ENCODE measurements around the gene POLR1B.
"Not testable (repeated sequence)": the region's sequence is repeated elsewhere in the genome, so short reads cannot be mapped to it uniquely, and the experiment has no call there.

POLR1B gene

DNA sequence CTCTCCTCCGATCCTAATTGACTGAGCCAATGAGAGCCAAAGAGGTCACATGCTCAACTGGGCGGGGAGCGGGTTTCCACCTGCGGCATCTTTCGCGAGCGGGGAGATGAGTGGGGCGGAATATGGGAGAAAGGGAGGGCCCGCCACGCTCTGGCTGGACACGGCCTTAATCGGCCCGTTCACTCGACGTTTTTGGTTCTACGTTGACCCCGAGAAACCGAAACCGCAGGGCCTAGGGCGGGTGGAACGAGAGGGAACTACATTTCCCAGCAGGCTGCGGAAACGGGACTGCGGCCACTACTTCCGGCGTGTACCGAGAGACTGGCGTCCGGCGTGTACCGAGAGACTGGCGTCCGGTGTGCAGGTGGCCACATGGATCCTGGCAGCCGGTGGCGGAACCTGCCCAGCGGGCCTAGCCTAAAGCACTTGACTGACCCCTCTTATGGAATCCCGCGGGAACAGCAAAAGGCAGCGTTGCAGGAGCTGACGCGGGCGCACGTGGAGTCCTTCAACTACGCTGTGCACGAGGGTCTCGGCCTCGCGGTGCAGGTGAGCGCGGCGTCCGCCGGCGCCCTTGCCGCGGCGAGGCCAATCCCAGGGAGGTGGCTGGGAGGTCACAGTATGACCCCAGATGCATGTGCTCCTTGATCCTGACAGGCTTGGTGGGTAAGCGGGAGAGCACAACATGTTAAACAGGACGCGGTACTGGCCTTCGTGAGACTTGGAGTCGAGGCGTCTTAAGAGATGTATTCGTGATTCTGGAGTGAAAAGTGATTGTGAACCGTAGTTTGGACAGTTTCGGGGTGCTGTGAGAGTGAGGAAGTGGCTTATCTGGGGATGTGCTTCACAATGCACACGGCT lies at the start of gene POLR1B:
Gene POLR1B (plus strand): TSS at position 343 of the 861 bp plus-strand sequence. CDS start 30 bp downstream, at position 373.
- DNase-seq (ENCODE audit: low read depth in 2 of 3, low spot score in 2 of 3): peak; percentile 46 to 64 (median 62)

GRCh38 chr2:112493048-112493447 lies 49.2 kb upstream of the POLR1B start:
- DNase-seq (ENCODE audit: low read depth in 2 of 3, low spot score in 2 of 3): no peak

- DNase-seq (ENCODE audit: low read depth in 2 of 3, low spot score in 2 of 3): no peak
Measured at GRCh38 chr2:112493858-112494648, 48.2 kb upstream of the POLR1B start.

GRCh38 chr2:112494828-112495227 lies 47.4 kb upstream of the POLR1B start:
- no peak for DNase-seq (ENCODE audit: low read depth in 2 of 3, low spot score in 2 of 3)

DNA sequence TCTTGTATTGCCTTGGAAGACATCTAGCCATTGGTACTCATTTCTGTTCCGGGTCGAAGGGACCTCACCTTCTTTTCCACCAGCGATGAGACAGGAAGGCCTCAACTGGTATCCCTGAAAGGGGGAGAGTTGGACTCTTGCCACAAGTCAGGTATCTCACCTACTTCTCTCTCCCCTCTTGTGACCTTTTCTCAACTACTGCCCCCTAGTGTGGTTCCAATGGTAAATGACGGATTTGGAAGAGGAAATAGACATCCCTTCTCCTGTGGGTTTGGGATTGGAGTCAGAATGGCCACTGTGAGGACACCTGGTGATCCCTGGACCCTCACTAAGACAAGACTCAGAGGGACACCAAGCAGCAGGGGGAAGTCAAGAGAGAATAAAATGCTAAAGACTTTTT lies 46.4 kb upstream of the POLR1B start:
- DNase-seq (ENCODE audit: low read depth in 2 of 3, low spot score in 2 of 3): not testable (repeated sequence)

GRCh38 chr2:112500850-112501484 lies 41.3 kb upstream of the POLR1B start:
- DNase-seq (ENCODE audit: low read depth in 2 of 3, low spot score in 2 of 3): not testable (repeated sequence)

DNA sequence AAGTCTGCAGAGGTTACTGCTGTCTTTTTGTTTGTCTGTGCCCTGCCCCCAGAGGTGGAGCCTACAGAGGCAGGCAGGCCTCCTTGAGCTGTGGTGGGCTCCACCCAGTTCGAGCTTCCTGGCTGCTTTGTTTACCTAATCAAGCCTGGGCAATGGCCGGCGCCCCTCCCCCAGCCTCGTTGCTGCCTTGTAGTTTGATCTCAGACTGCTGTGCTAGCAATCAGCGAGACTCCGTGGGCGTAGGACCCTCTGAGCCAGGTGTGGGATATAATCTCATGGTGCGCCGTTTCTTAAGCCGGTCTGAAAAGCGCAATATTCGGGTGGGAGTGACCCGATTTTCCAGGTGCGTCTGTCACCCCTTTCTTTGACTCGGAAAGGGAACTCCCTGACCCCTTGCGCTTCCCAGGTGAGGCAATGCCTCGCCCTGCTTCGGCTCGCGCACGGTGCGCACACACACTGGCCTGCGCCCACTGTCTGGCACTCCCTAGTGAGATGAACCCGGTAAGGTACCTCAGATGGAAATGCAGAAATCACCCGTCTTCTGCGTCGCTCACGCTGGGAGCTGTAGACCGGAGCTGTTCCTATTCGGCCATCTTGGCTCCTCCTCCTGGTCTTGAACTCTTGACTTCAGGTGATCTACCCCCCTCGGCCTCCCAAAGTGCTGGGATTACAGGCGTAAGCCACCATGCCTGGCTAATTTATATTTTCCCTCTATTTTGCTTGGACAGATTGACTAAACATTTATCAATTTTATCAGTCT lies 32.8 kb upstream of the POLR1B start:
- DNase-seq (ENCODE audit: low read depth in 2 of 3, low spot score in 2 of 3): not testable (repeated sequence)

DNA sequence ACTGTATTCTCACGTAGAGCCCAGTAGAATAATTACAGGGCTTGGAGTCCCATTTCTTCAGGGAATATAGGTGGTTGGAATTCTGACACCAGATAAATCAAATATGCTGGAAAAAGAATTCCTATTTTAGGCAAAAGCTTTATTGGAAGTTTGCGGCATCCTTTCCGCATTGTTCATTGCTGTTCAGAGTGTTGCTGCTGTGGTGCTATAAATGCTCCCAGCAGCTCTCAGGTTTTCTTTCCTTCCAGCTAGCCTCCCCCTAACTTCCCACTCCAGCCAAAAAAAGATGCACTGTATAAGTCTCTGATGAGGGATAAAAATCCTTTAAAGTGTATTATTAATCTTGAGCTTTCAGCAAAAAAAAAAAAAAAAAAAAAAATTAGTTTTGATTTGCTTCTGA lies 25.5 kb upstream of the POLR1B start:
- no peak for DNase-seq (ENCODE audit: low read depth in 2 of 3, low spot score in 2 of 3)

- DNase-seq (ENCODE audit: low read depth in 2 of 3, low spot score in 2 of 3): no peak
Measured at GRCh38 chr2:112518807-112519206, 23.5 kb upstream of the POLR1B start.

GRCh38 chr2:112519506-112519905 lies 22.8 kb upstream of the POLR1B start:
- DNase-seq (ENCODE audit: low read depth in 2 of 3, low spot score in 2 of 3): no peak

DNA sequence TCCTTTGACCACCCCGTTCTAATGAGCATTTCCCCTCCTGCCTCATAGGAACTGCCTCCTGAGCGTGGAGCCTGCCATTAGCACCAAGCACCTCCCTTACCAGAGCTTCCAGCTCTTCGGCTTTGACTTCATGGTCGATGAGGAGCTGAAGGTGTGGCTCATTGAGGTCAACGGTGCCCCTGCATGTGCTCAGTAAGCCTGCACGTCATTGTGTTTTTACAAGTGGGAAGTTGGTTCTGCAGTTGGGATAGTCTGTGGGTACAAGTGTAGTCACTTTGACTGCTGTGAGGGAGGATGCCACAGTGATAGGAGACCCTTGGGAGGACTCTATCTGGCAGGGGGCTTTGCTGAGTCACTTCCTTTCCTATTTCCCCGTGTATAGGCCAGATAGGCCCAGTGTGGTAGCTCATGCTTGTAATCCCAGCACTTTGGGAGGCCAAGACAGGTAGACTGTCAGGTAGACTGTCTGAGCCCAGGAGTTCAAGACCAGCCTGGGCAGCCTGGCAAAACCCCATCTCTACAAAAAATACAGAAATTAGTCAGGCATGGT lies 22.0 kb upstream of the POLR1B start:
- no peak for DNase-seq (ENCODE audit: low read depth in 2 of 3, low spot score in 2 of 3)

- no peak for DNase-seq (ENCODE audit: low read depth in 2 of 3, low spot score in 2 of 3)
Measured at GRCh38 chr2:112523291-112523777, 18.9 kb upstream of the POLR1B start.

GRCh38 chr2:112524276-112524675 lies 18.0 kb upstream of the POLR1B start:
- DNase-seq (ENCODE audit: low read depth in 2 of 3, low spot score in 2 of 3): not testable (repeated sequence)

DNA sequence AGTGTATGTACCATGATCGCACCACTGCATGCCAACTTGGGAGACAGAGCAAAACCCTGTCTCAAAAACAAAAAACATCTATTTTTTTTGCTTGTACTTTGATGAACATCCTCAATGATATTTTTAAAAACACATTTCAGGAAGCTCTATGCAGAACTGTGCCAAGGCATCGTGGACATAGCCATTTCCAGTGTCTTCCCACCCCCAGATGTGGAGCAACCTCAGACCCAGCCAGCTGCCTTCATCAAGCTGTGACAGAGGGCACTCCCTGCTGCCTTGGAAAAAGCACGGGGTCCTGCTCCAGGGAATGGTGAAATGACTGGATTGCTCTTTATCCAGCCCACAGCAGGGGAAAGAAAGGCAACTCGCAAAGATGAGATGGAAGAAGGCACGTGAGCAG lies 13.7 kb upstream of the POLR1B start:
- no peak for DNase-seq (ENCODE audit: low read depth in 2 of 3, low spot score in 2 of 3)

DNA sequence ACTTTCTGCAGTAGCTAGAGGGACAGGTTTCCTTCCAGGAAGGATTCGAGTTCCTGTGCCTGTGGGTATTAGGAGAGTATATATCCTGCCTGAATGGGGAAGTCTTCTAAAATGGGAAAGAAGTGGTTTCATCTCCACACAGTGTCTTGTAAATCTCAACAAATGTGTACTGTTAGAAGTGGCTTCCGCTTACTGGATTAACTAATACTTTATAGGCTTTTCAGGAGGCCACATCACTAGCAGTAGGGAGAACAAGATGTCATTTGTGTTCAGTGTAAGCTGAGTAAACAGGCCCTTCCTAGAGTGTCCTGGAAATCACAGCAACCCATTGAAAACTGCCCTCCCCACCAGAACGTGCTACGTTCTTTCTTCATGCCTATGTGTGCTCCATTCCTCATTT lies 12.5 kb upstream of the POLR1B start:
- no peak for DNase-seq (ENCODE audit: low read depth in 2 of 3, low spot score in 2 of 3)

DNA sequence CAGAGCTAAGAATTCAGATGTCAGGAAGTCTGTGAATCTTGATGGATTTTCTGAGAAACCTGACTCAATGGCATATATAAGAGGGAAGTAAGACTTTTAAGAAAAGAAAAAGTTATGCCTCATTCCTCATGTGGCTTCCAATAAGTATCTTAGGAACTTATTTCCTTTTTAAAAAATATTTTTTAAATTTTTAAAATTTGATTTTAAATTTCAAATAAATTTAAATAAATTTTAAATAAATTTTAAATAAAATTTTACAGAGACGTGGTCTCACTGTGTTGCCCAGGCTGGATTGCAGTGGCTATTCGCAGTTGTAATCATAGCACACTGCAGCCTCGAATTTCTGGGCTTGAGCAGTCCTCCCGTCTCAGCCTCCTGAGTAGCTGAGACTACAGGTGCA lies 11.5 kb upstream of the POLR1B start:
- no peak for DNase-seq (ENCODE audit: low read depth in 2 of 3, low spot score in 2 of 3)

GRCh38 chr2:112534826-112535225 lies 7.4 kb upstream of the POLR1B start:
- DNase-seq (ENCODE audit: low read depth in 2 of 3, low spot score in 2 of 3): no peak

GRCh38 chr2:112536665-112537064 lies 5.6 kb upstream of the POLR1B start:
- not testable (repeated sequence) for DNase-seq (ENCODE audit: low read depth in 2 of 3, low spot score in 2 of 3)

DNA sequence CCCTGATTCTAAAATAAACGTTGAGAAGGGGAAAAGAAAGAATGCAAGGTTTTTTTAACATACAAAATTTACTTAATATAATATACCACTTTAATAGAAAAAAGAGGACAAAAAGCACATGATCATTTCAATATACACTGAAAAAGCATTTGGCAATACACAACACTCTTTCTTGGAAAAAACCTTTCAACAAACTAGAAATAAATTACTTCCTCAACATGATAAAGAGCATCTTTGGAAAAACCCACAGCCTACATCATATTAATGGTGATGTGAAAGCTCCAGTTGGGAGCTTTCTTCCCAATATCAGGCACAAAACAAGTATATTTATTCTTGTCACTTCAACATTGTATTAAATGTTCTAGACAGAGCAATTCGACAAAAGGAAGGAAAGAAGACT lies 3.0 kb upstream of the POLR1B start:
- no peak for DNase-seq (ENCODE audit: low read depth in 2 of 3, low spot score in 2 of 3)

GRCh38 chr2:112540906-112541305 lies 1.4 kb upstream of the POLR1B start:
- DNase-seq (ENCODE audit: low read depth in 2 of 3, low spot score in 2 of 3): no peak

All from activated CD8-positive, alpha-beta memory T cell treated with anti-CD3 and anti-CD28 coated beads for 48 hours (primary cell).